C4-2B (cell line): ENCODE measurements around the gene NPAS4.
A peak's percentile ranks its signal among the peaks of the same experiment; 100 is the strongest.

ENCODE experiments used
- ZFX ChIP-seq: fragments of 450-650 bp; IDR thresholded peaks from 2 replicates; pipeline ENCODE4 v1.6.1; 2017
- TF ChIP-seq, protein P1 (sequence below): fragments of 450-650 bp; conservative IDR thresholded peaks from 2 replicates; pipeline ENCODE4 v1.5.1; 2017; ENCODE audit warnings: mild to moderate bottlenecking

DNA sequence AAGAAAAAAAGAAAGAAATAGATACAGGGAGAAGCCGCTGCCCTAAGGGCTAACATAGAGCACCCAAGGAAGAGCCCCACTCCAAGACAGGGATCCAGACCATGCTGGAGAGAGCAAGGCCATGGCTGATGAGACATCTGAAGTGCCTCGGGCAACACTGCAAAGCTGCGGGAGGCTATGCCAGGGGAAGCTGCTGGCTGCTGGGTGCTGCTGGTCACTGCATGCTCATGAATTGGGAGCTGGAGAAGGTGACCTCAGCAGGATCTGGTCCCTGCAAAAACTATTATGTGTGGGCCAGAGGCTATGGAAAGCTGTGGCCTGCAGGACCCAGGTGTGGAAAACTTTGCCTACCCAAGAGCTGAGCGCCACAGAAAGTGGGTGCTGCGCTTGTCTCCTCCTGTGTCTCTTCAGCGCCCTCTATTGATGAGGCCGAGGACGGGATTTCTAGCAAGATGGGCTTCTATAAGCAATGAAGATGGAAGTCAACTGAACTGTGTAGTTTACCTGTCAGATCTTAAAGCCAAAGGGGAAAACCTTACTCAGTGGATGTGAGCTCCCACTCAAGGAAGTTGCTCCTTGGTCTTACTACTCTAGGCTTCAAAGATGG is 32.0 kb upstream of the NPAS4 start:
- TF ChIP-seq, protein P1, sequence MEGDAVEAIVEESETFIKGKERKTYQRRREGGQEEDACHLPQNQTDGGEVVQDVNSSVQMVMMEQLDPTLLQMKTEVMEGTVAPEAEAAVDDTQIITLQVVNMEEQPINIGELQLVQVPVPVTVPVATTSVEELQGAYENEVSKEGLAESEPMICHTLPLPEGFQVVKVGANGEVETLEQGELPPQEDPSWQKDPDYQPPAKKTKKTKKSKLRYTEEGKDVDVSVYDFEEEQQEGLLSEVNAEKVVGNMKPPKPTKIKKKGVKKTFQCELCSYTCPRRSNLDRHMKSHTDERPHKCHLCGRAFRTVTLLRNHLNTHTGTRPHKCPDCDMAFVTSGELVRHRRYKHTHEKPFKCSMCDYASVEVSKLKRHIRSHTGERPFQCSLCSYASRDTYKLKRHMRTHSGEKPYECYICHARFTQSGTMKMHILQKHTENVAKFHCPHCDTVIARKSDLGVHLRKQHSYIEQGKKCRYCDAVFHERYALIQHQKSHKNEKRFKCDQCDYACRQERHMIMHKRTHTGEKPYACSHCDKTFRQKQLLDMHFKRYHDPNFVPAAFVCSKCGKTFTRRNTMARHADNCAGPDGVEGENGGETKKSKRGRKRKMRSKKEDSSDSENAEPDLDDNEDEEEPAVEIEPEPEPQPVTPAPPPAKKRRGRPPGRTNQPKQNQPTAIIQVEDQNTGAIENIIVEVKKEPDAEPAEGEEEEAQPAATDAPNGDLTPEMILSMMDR, result peak; percentile 86
- TF ChIP-seq ZFX, result no peak
